Measurements from ENCODE around the gene ATP10D. TPM values are rescaled to one million over a fixed set of nuclear protein-coding genes. Genes with fewer than 3 reads are reported as not detected.

ATP10D gene
- total RNA-seq = 10 to 100 TPM; 25.3 to 26.3 TPM
- long read RNA-seq, donor 1, partial matches to known transcripts = 2 of 3 reads
- long read RNA-seq, donor 1, other reads (novel, unspliced or antisense) = 1 of 3 reads
- long read RNA-seq, donor 2, partial matches to known transcripts = 3 of 6 reads
- long read RNA-seq, donor 2, other reads (novel, unspliced or antisense) = 3 of 6 reads

GRCh38 chr4:47485047-47485692 lies at the start of gene ATP10D:
TSS of gene ATP10D (plus strand) at chr4:47485275. CDS start at chr4:47512541, 27,266 bp downstream.
- intact Hi-C loops (cut with DNase I) = no loop called here
- peak; percentile 98 for DNase-seq (ENCODE audit: low spot score)

DNA sequence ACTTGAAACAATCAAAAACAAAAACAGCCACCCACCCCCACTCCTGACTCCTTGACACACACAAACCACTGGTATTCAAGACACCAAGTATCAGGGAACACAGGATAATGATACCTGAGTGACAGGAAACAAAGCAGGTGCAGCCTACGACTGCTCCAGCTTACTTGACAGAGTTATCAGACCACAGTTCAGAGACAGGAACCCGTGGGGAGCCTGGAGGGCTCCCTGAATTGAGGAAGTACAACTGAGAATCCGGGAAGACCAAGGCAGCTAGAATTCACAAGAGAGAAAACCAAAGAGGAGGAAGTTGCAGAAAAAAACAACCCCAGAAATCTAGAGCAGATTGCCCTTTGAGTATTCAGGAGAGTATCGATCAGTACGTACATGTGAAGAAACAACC lies 42.1 kb upstream of the ATP10D start:
- no peak for DNase-seq (ENCODE audit: low spot score)
- intact Hi-C loops (cut with DNase I) = no loop called here

- intact Hi-C loops (cut with DNase I) = no loop called here
- DNase-seq (ENCODE audit: low spot score) = no peak
Measured at GRCh38 chr4:47444031-47444430, 41.0 kb upstream of the ATP10D start.

- intact Hi-C loops (cut with DNase I) = no loop called here
- no peak for DNase-seq (ENCODE audit: low spot score)
Measured at GRCh38 chr4:47451657-47452056, 33.4 kb upstream of the ATP10D start.

DNA sequence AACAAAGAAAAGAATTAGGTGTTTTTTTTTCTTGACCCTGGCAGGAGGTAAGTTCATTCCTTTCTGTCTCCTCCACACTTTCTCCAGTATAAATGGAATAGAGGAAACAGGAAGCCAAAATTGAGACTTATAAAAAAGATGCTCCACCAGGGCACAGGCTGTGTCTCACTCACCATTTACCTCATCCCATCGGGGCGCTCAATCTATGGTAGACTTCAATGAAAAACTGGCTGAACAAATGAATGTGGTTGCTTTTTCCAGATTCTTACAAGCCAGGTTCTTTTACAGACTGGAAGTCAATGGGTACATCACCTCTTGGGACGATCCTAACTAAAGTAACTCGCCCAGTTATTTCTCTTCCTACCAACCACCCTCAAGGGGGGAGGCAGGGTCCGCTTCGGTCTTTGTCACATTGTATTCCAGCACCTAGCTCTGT lies 22.3 kb upstream of the ATP10D start:
- intact Hi-C loops (cut with DNase I) = no loop called here
- no peak for DNase-seq (ENCODE audit: low spot score)

DNA sequence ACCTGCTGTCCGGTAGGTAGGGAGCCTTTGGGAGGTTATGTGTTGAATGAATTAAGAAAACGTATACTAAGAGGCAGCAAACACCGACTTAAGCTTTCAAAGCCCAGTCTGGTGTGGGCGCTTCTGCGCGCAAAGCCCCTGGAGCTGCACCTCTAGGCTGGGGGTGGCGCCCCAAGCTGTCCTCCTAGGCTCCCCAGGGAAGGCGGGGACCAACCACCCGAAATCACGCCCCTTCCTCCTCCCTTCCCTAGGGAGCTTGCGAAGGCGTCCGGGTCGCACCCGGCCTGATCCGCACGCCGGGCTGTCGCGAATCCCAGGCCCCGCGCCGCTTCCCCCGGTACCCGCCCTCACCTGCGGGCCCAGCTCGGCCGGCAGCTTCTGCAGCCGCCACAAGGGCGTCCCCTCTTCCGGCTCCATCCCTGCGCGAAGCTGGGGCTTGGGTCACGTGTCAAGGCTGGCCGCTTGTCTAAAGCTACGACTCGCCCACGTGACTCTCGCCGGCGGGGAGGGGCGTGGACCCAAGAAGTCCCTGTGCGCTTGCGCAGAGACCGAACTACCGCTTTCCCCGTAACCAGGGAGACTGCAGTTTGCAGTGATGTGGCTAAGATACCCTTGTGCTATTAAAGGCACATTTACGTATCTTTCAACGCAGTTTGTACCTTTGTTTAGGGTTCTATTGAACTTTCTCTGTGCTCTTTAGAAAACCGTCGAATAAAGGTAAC lies 21.7 kb upstream of the ATP10D start, which contains the start of gene COMMD8:
COMMD8 (minus strand) TSS at position 468 of the 722 bp plus-strand sequence; CDS start at position 417, 51 bp downstream.
- intact Hi-C loops (cut with DNase I) = no loop called here
- peak; percentile 99 for DNase-seq (ENCODE audit: low spot score)

- intact Hi-C loops (cut with DNase I) = no loop called here
- no peak for DNase-seq (ENCODE audit: low spot score)
Measured at GRCh38 chr4:47465004-47465403, 20.1 kb upstream of the ATP10D start.

DNA sequence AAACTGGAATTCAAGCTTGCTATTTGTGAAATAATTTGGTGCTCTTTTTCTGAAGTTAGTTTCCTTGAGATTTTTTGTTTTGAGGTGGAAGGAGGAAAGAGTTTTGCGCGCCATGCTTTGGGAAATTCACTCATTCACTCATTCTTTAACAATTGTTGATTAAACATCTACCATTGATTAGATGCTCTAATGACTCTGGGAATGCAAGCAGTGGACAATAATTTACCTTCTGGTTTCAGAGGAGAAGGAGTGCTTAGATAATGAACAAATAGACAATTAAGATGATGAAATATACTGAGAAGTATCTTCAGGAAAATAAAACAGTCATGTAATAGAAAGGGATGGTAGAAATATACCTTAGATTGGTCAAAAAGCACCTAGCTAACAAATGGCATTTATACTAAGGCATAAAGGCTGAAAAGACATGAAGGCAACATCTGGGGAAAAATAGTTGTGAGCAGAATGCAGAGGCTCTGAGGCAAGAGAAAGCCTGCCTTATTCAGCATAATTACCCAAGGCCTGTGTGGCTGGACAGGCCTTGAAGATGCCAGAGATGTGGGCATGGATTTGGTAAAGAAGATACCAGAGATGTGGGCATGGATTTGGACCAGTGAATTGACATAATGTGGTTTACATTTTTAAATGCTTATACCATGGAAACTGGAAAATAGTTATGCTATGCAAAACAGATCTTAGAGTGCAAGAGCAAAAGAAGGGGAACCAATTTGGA lies 18.9 kb upstream of the ATP10D start:
- intact Hi-C loops (cut with DNase I) = no loop called here
- no peak for DNase-seq (ENCODE audit: low spot score)

GRCh38 chr4:47468706-47469365 lies 16.2 kb upstream of the ATP10D start:
- no peak for DNase-seq (ENCODE audit: low spot score)
- intact Hi-C loops (cut with DNase I) = no loop called here

DNA sequence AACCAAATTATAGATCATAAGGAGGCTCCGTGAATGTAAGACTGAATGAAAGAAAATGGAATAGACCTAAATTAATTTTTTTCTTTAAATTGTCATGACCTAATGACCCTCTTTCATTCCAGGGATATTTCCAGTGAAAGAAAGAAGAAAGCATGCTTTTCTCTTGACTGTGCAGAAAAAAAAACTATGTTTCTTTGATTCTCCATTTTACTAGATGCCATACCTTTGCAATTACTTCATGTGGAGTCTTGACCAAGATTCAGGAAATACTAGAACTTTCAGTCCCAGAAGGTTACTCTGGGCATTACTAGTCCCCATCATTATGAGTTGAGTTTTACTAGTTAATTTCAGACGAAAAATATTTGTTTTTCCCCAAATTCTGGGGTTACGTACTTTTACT lies 15.1 kb upstream of the ATP10D start:
- DNase-seq (ENCODE audit: low spot score) = no peak
- intact Hi-C loops (cut with DNase I) = no loop called here

GRCh38 chr4:47471064-47471463 lies 14.0 kb upstream of the ATP10D start:
- intact Hi-C loops (cut with DNase I) = no loop called here

DNA sequence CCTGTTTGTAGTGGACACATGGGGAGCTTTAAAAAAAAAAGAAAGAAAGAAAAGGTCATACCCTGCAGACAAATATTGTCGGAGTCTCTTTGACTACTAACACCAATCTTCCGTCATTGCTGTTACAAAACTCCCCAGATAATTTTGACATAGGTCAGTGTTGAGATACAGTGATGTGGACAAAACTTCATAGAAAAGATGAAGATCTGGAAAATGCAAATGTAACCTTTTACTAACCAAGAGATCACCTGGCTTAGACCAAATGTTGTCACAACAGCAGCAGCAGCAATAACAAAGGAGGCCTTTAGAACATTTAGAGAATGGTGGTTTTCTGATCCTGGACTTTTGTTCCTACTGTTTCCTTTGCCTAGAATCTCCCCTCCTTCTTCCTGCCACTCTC lies 13.5 kb upstream of the ATP10D start:
- no peak for DNase-seq (ENCODE audit: low spot score)
- intact Hi-C loops (cut with DNase I) = no loop called here

More at GRCh38 chr4:47471064-47471463, 14.0 kb upstream of the ATP10D start:
- no peak for DNase-seq (ENCODE audit: low spot score)

DNA sequence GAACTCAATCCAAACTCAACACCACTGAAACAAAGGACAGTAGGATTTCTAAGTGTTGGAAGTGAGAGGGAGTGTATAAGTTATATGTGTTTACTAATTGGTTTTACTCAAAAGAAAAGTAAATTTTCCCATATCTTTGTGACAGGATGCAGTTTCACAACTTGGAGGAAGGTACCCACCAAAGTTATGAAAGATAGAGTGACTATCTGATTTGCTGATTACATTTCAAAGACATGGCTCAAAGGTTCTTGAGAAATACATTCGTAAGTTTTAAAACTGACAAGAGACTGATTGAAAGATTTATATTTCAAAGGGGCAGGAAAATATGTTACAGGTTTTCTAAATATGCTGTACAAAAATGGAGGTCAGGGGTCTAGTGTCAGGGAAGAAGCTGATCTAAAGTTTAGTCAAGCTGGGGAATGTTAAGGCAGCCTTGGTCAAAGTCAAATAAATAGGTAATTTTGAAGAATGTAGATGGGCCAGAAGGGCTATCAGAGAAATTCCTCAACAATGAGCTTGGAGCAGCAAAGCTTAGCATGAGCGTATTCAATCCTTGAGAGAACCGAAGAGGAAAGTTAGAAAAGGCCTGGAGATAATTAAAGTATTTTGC lies 11.8 kb upstream of the ATP10D start:
- intact Hi-C loops (cut with DNase I) = no loop called here
- DNase-seq (ENCODE audit: low spot score) = no peak

- intact Hi-C loops (cut with DNase I) = no loop called here
- DNase-seq (ENCODE audit: low spot score) = no peak
Measured at GRCh38 chr4:47474799-47475198, 10.3 kb upstream of the ATP10D start.

DNA sequence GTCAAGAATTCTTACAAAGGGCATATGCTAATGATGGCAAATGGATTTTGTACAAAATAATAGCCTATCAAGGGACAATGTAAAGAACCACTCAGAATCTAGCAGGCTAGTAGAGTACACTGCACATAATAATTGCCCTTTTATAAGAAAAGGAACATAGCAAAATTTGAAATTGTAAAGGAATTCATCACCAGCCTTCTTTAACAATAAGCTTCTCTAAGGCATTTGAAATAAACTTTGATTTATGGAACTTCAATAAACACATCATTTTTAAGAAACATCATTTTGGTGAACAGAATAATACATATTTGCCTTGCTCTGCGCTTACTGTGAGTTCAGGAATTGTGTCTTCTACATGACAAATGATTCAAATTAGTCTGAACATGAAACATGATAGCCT lies 9.7 kb upstream of the ATP10D start:
- intact Hi-C loops (cut with DNase I) = no loop called here
- no peak for DNase-seq (ENCODE audit: low spot score)

GRCh38 chr4:47478804-47479203 lies 6.3 kb upstream of the ATP10D start:
- no peak for DNase-seq (ENCODE audit: low spot score)
- intact Hi-C loops (cut with DNase I) = no loop called here

DNA sequence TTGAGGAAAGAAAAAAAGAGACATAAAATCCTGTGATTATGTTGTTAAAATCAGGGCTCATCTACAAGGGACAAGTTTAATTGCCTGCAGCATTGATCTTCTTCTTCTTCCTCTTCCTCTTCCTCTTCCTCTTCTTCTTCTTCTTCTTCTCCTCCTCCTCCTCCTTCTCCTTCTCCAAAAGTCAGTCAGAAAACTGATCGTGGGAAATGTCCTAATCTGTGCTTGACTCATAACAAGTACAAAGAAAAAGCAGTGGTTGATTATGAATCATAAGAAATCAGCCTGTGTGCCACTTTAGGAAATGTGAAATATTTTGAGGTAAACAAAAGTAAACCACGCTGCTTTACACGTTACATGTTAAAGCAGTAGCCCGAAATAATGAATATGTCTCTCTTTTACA lies 2.7 kb upstream of the ATP10D start:
- DNase-seq (ENCODE audit: low spot score) = no peak
- intact Hi-C loops (cut with DNase I) = no loop called here

DNA sequence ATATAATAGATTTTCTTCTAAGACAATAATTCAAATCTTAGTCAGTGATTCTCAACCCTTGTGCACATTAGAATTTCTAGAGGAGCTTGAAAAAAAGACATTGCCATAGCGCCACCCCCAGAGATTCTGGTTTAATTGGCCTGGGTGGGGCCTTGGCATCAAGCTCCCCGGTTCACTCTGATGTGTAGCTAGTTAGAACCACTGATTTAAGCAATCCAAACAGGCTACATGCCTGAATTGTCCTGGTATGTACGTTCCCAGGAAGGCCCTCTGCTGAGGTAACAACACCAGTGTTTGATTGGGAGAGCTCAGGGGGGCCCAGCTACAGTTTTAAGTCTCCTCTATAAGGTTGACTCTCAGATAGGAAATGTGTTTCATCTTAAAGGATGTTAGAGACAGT lies 1.3 kb upstream of the ATP10D start:
- no peak for DNase-seq (ENCODE audit: low spot score)
- intact Hi-C loops (cut with DNase I) = no loop called here

DNA sequence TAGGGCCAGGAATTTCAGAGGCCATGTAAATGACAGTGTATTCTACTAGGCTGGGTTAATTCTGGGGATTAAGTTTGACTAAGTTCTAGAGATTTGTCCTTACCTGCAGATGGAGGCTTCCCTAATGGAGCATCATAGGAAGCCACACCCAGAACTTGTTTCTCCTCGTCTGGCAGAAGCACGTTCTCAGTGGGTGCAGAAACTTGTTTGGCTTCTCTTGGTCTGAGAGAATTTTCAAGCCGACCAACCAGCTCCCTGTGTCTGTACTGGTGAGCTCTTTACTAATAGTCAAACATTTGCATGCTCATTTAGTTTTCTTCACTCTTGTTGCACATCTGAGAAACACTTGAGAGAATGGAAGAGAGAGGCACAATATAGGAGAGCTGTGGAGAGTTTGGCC lies 907 bp upstream of the ATP10D start:
- intact Hi-C loops (cut with DNase I) = no loop called here
- no peak for DNase-seq (ENCODE audit: low spot score)
